H9 (cell line): ENCODE measurements around the gene VPS45. TPM values are rescaled to one million over a fixed set of nuclear protein-coding genes. Genes with fewer than 3 reads are reported as not detected.

ENCODE experiments used
- DNase-seq: peaks from one replicate; pipeline ENCODE4 v3.0.0-alpha.2; 2017
- H2AFZ ChIP-seq: one replicate; pipeline ENCODE4 v1.6.1; 2013; ENCODE audit warnings: mild to moderate bottlenecking, low read length, control low read depth, moderate library complexity
- H2AK5ac ChIP-seq: 2 replicates; pipeline ENCODE4 v1.6.1; 2013; ENCODE audit warnings: low read length, control low read depth, mixed read lengths; ENCODE audit not compliant: insufficient read length
- H2BK120ac ChIP-seq: one replicate; pipeline ENCODE4 v1.6.1; 2013; ENCODE audit warnings: low read depth, mild to moderate bottlenecking, low read length, control low read depth, inconsistent platforms; ENCODE audit not compliant: poor library complexity, severe bottlenecking
- H2BK12ac ChIP-seq: 2 replicates; pipeline ENCODE4 v1.6.1; 2013; ENCODE audit warnings: low read length, control low read depth, mixed read lengths, low read depth; ENCODE audit not compliant: insufficient read length
- H2BK15ac ChIP-seq: 2 replicates; pipeline ENCODE4 v1.6.1; 2013; ENCODE audit warnings: low read depth, low read length, control low read depth
- H2BK20ac ChIP-seq: one replicate; pipeline ENCODE4 v1.6.1; 2013; ENCODE audit warnings: low read depth, mild to moderate bottlenecking, low read length, control low read depth, inconsistent platforms; ENCODE audit not compliant: poor library complexity, severe bottlenecking
- H2BK5ac ChIP-seq: 2 replicates; pipeline ENCODE4 v1.6.1; 2013; ENCODE audit warnings: low read length, control low read depth, mixed read lengths; ENCODE audit not compliant: insufficient read length
- H3K14ac ChIP-seq: 2 replicates; pipeline ENCODE4 v1.6.1; 2013; ENCODE audit warnings: low read length, control low read depth; ENCODE audit not compliant: insufficient read depth
- H3K18ac ChIP-seq: 2 replicates; pipeline ENCODE4 v1.6.1; 2013; ENCODE audit warnings: low read depth, mild to moderate bottlenecking, mixed read lengths, low read length, control low read depth; ENCODE audit not compliant: insufficient read length
- H3K23ac ChIP-seq: 2 replicates; pipeline ENCODE4 v1.6.1; 2013; ENCODE audit warnings: low read length, control low read depth, mixed read lengths, low read depth; ENCODE audit not compliant: insufficient read length
- H3K23me2 ChIP-seq: 2 replicates; pipeline ENCODE4 v1.6.1; 2013; ENCODE audit warnings: low read depth, mild to moderate bottlenecking, mixed read lengths, low read length, control low read depth; ENCODE audit not compliant: insufficient read length, poor library complexity, severe bottlenecking
- H3K27ac ChIP-seq: 2 replicates; pipeline ENCODE4 v1.5.1; 2013; ENCODE audit warnings: low read length, control low read depth, mixed read lengths, low read depth; ENCODE audit not compliant: insufficient read length
- H3K27me3 ChIP-seq: 2 replicates; pipeline ENCODE4 v1.6.1; 2013; ENCODE audit warnings: low read length, control low read depth, inconsistent platforms; ENCODE audit not compliant: insufficient read depth
- H3K4ac ChIP-seq: 2 replicates; pipeline ENCODE4 v1.6.1; 2013; ENCODE audit warnings: low read depth, mild to moderate bottlenecking, control low read depth, inconsistent platforms, low read length, moderate library complexity
- H3K4me1 ChIP-seq: 2 replicates; pipeline ENCODE4 v1.6.1; 2013; ENCODE audit warnings: low read length, control low read depth, inconsistent platforms; ENCODE audit not compliant: insufficient read depth
- H3K4me2 ChIP-seq: 2 replicates; pipeline ENCODE4 v1.6.1; 2013; ENCODE audit warnings: low read length, control low read depth, mixed read lengths; ENCODE audit not compliant: insufficient read length, insufficient read depth
- H3K56ac ChIP-seq: 2 replicates; pipeline ENCODE4 v1.6.1; 2013; ENCODE audit warnings: low read depth, mild to moderate bottlenecking, mixed read lengths, low read length, control low read depth; ENCODE audit not compliant: insufficient read length
- H3K79me1 ChIP-seq: 2 replicates; pipeline ENCODE4 v1.6.1; 2013; ENCODE audit warnings: low read depth, mild to moderate bottlenecking, moderate library complexity, low read length, control low read depth, inconsistent platforms; ENCODE audit not compliant: insufficient read depth, poor library complexity, severe bottlenecking
- H3K79me2 ChIP-seq: 2 replicates; pipeline ENCODE4 v1.6.1; 2013; ENCODE audit warnings: low read length, control low read depth, inconsistent platforms; ENCODE audit not compliant: insufficient read depth
- H3K9ac ChIP-seq: 2 replicates; pipeline ENCODE4 v1.6.1; 2013; ENCODE audit warnings: low read length, control low read depth, mixed read lengths; ENCODE audit not compliant: insufficient read length; ENCODE audit errors: extremely low read depth
- H3K9me3 ChIP-seq: one replicate; pipeline ENCODE4 v1.6.1; 2013; ENCODE audit warnings: low read depth, low read length, inconsistent platforms; ENCODE audit not compliant: control insufficient read depth
- H3T11ph ChIP-seq: one replicate; pipeline ENCODE4 v1.6.1; 2013; ENCODE audit warnings: mild to moderate bottlenecking, low read length, control low read depth, inconsistent platforms
- H4K20me1 ChIP-seq: one replicate; pipeline ENCODE4 v1.6.1; 2013; ENCODE audit not compliant: control insufficient read depth, insufficient read length, insufficient read depth
- H4K5ac ChIP-seq: 2 replicates; pipeline ENCODE4 v1.6.1; 2013; ENCODE audit warnings: low read depth, mild to moderate bottlenecking, mixed read lengths, low read length, control low read depth; ENCODE audit not compliant: insufficient read length
- H4K8ac ChIP-seq: replicated peaks from 2 replicates; pipeline ENCODE4 v1.6.1; 2013; ENCODE audit warnings: low read length, control low read depth, mixed read lengths, low read depth; ENCODE audit not compliant: insufficient read length
- H4K91ac ChIP-seq: 2 replicates; pipeline ENCODE4 v1.6.1; 2013; ENCODE audit warnings: low read depth, mild to moderate bottlenecking, moderate library complexity, mixed read lengths, low read length, control low read depth; ENCODE audit not compliant: insufficient read length
- H3K27ac Mint-ChIP-seq, 3 experiments: 2 replicates in 2 of 3; 3 replicates in 1 of 3; pipeline ENCODE4 v1.8.0; 2020 to 2021; ENCODE audit warnings: mixed read lengths in 3 of 3, mild to moderate bottlenecking in 1 of 3, moderate library complexity in 1 of 3
- H3K27me3 Mint-ChIP-seq: 2 replicates; pipeline ENCODE4 v1.8.0; 2021; ENCODE audit warnings: low read depth, mild to moderate bottlenecking, moderate library complexity, mixed read lengths
- H3K36me3 Mint-ChIP-seq, 3 experiments: 2 replicates in 2 of 3; 3 replicates in 1 of 3; pipeline ENCODE4 v1.8.0; 2020 to 2021; ENCODE audit warnings: low read depth in 3 of 3, mixed read lengths in 3 of 3; ENCODE audit not compliant: insufficient read depth in 1 of 3
- H3K4me1 Mint-ChIP-seq, 2 experiments: 2 replicates each; pipeline ENCODE4 v1.8.0; 2020; ENCODE audit warnings: mixed read lengths in 2 of 2
- H3K4me3 Mint-ChIP-seq, 2 experiments: 2 replicates in 1 of 2; 3 replicates in 1 of 2; pipeline ENCODE4 v1.8.0; 2020 to 2021; ENCODE audit warnings: mild to moderate bottlenecking in 2 of 2, mixed read lengths in 2 of 2, moderate library complexity in 1 of 2
- H3K9me3 Mint-ChIP-seq, 2 experiments: 2 replicates in 1 of 2; 3 replicates in 1 of 2; pipeline ENCODE4 v1.8.0; 2020; ENCODE audit warnings: mild to moderate bottlenecking in 2 of 2, mixed read lengths in 2 of 2, moderate library complexity in 1 of 2
- WGBS: extraction: QIAGEN DNeasy Blood & Tissue Kit; methylation state at CpG from one replicate; pipeline ENCODE4 v1.1.7; 2013; ENCODE audit warnings: missing lambda C conversion rate, low lambda C conversion rate, mixed read lengths; ENCODE audit not compliant: insufficient read length; ENCODE audit errors: extremely low coverage; 5-methylcytosine and 5-hydroxymethylcytosine counted together
- total RNA-seq: library from RNA; stranded (reverse); gene quantifications from 2 replicates; pipeline ENCODE4 v1.2.1, GENCODE V29; 2021
- TF ChIP-seq, protein P1 (sequence below): fragments of 200-600 bp; sonication (generic); conservative IDR thresholded peaks from 3 replicates; pipeline ENCODE4 v1.8.0; 2021; ENCODE audit warnings: antibody characterized with exemption, mild to moderate bottlenecking

Gene VPS45
- total RNA-seq, 1 experiment from 2014 or later = 31.8 TPM

DNA sequence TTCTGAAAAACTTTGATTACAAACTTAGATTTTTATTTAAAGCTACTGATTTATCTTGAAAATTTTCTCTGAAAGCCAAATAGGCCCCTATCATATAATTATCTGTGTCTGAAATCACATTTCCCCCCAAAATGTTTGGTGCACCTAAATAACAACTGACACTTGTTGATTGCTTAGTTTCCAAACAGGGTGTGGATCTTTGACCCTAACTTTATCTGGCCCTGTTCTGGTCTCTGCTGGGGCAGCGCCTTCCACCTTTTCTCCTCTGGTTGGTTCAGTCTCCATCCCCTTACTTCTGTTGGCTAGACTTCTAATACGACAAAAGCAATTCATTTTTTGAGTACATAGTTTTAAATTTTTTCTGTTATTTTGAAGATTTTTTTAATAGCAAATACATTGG lies 46.9 kb upstream of the VPS45 start:
- Mint-ChIP-seq H3K4me1 (peaks cover 11 to 17% of the 10 kb centered on the region in 2 experiments), H3K27ac (peak overlapping the region in 1 of 3 experiments; percentile 72; a peak in 1 of 7 replicates), H3K27me3 (no peaks in the 10 kb centered on the region; the same call in none of the 2 replicates), H3K4me3 (no peak overlapping the region), H3K9me3 (no peaks in the 10 kb centered on the region), H3K36me3 (no peaks in the 10 kb centered on the region)
- Histone ChIP-seq H2BK12ac (no peak overlapping the region), H3K9ac (no peak overlapping the region), H2BK20ac (no peak overlapping the region), H4K91ac (no peak overlapping the region), H2BK15ac (no peak overlapping the region), H3K4me2 (no peak overlapping the region), H3K18ac (no peak overlapping the region), H2AFZ (no peak overlapping the region), H3K14ac (no peak overlapping the region), H3K27ac (no peak overlapping the region), H4K8ac (no peak overlapping the region), H2AK5ac (no peak overlapping the region), H3K56ac (no peak overlapping the region), H3K79me1 (no peaks in the 10 kb centered on the region), H4K20me1 (no peaks in the 10 kb centered on the region), H3K23ac (no peak overlapping the region), H3K4ac (no peak overlapping the region), H4K5ac (no peak overlapping the region), H3T11ph (no peak overlapping the region), H2BK120ac (no peak overlapping the region), H3K27me3 (no peaks in the 10 kb centered on the region), H3K9me3 (no peaks in the 10 kb centered on the region), H3K79me2 (no peaks in the 10 kb centered on the region), H3K4me1 (no peaks in the 10 kb centered on the region; the same call in 1 of the 2 replicates), H3K23me2 (no peaks in the 10 kb centered on the region), H2BK5ac (no peak overlapping the region)
- no peak for DNase-seq
- TF ChIP-seq, protein P1, sequence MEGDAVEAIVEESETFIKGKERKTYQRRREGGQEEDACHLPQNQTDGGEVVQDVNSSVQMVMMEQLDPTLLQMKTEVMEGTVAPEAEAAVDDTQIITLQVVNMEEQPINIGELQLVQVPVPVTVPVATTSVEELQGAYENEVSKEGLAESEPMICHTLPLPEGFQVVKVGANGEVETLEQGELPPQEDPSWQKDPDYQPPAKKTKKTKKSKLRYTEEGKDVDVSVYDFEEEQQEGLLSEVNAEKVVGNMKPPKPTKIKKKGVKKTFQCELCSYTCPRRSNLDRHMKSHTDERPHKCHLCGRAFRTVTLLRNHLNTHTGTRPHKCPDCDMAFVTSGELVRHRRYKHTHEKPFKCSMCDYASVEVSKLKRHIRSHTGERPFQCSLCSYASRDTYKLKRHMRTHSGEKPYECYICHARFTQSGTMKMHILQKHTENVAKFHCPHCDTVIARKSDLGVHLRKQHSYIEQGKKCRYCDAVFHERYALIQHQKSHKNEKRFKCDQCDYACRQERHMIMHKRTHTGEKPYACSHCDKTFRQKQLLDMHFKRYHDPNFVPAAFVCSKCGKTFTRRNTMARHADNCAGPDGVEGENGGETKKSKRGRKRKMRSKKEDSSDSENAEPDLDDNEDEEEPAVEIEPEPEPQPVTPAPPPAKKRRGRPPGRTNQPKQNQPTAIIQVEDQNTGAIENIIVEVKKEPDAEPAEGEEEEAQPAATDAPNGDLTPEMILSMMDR = no peak
- no CpG with 5 or more reads among the region's 2 CpGs for WGBS
